GM18861 (cell line): Measurements from ENCODE around the gene PAIP1.
"Not testable (repeated sequence)": the region's sequence is repeated elsewhere in the genome, so short reads cannot be mapped to it uniquely, and the experiment has no call there.

Source experiments
- ATAC-seq: cut with Tn5 transposase; IDR thresholded peaks from one replicate; pipeline ENCODE4 v1.9.1; 2021; ENCODE audit not compliant: unreplicated experiment

Gene PAIP1

DNA sequence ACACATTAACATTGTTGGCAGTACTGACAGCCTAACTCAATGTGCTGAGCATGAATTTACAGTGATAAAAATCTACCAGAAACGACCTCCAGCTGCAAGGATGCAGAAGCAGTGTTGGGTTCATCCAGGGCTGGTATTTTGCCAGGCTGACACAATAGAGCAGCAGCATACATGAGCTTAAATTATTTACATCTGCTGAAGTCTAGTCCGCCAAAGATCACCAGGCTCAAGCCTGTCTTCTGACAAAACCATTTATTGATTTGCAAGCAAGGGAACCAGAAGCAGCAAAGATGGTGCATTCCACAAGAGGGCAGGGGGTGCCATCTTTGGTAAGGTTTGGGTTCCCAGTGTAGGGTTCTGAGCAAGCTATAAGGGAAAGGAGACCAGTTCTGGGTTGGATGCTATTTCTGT lies 33.2 kb downstream of the PAIP1 start:
- ATAC-seq = no peak

DNA sequence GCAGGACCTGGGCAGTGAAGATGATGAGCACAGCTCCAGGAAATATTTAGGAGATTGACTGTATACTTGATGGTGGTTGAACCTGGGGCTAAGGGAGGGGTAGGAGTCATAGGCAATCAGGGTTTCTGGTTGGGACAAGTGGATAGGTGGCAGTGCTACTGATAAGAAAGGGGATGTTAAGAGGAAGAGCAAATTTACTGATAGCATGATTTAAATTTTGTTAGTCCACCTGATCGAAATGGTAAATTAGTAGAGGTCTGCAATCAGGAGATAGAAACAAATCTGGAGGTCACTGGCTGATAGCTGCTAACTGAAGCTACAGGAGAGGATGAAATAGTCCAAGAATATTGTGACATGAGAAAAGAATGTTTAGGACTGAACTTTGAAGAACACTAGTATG lies 36.3 kb downstream of the PAIP1 start:
- ATAC-seq = no peak

DNA sequence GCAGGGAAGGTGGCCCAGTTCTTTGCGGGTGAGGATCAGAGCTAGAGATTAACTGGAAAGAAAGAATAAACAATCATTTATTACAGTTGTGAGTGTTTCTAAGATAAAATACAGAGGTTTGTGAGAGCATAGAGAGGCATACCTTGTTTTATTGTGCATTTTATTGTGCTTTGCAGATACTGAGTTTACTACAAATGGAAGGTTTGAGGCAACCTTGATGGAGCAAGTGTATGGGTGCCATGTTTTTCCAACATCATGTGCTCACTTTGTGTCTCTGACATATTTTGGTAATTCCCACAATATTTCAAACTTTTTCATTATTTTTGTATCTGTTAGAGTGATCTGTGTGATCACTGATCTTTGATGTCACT lies 41.2 kb downstream of the PAIP1 start:
- ATAC-seq = no peak

DNA sequence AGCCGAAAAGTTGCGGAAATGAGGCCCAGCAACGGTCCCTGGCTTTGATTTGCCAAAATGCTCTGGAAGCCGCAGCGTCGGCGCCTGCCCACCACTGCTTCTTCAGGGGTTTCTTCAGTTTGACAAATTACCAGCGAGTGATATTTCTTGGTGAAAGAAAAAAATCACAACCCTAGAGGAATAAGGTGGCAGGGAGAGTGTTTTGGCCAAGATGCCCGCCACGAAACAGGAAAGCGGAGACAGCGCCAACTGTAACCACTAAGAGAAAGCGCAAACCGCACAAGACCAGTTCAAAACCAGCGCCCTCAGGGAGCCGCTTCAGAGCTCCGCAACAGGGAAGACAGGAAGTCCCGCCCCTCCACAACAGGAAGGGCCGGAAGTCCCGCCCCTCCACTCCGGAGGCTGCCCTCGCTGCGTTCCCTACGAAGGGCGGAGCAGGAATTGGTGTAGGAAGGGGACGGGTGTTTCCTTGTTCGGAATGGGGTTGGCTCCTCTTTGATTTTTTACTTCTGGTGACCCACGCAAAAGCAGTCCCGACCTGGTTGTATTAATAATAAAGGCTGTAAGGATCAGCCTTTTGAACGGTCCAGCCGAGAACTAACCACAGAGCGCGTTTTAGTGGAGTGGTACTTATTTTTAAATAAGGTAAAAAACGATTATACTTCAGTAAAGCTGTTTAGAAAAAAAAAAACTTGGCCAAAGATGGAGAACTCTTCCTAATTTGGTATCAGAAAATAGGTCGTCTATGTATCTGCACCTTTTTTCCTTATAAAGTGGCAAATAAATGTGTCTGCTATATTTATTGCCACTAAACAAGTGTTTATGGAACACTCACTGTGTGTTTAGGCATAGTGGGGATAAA lies 41.8 kb downstream of the PAIP1 start, which contains the start of gene C5orf34:
TSS of gene C5orf34 (minus strand) at position 333 of the 862 bp plus-strand sequence. CDS start 5,809 bp downstream, outside the sequence.
- peak; percentile 96 for ATAC-seq

DNA sequence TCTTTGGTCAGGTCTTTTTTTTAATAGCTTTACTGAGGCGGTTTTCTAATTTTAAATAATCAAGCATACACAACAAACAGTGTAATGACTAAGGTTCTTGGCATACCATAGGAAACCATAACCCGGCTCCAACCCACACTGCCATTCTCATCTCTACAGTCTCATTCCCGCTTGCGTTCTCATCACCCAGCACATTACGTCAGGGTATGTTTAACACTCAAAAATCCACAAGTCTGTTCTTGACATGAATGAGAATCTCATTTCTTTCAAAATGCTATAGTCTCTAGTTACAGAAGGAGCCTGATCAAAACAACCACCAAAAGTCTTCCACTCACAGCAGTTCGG lies 42.4 kb downstream of the PAIP1 start:
- ATAC-seq = peak; percentile 25

DNA sequence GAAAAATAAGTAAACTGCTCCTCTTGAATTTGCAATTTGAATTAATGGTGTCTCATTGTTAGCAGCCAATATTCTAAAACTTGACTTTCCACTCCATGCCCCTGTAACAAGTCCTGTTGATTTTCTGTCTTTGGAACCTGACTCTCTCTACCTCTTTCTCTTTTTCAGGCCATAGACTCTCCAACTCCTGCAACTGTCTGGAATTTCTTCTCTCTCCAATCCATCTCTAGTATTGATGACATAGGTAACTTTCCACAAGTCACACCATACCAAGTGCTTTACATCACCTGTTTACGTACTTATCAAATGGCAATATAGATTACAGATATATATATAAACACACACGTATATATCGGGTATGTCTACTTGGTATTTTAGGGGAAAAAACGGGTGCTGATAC lies 42.9 kb downstream of the PAIP1 start:
- ATAC-seq = no peak

DNA sequence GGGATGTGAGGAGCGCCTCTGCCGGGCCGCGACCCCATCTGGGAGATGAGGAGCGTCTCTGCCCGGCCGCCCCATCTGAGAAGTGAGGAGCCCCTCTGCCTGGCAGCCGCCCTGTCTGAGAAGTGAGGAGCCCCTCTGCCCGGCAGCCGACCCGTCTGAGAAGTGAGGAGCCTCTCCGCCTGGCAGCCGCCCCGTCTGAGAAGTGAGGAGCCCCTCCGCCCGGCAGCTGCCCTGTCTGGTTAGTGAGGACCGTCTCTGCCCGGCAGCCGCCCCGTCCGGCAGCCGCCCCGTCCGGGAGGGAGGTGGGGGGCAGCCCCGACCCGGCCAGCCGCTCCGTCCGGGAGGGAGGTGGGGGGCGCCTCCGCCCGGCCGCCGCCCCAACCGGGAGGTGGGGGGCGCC lies 45.8 kb downstream of the PAIP1 start:
- not testable (repeated sequence) for ATAC-seq

DNA sequence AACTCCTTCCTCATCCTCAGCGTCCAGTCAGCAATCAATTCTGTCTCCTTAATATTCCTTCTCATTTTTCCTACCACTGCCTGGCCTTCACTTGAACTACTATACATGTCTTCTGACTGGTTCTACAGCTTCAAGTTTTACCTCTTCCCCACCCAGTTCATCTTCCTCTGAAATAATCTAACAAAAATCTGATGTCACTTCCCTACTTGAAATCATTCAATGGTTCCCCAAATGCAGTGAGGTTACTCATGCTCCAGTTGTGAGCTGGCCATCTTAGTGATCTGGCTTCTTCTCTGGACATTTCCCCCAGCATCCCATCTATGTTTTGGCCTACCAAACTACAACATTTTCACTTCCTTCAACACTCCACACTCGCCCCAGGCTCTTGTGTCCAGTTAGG lies 58.3 kb downstream of the PAIP1 start:
- ATAC-seq = no peak

DNA sequence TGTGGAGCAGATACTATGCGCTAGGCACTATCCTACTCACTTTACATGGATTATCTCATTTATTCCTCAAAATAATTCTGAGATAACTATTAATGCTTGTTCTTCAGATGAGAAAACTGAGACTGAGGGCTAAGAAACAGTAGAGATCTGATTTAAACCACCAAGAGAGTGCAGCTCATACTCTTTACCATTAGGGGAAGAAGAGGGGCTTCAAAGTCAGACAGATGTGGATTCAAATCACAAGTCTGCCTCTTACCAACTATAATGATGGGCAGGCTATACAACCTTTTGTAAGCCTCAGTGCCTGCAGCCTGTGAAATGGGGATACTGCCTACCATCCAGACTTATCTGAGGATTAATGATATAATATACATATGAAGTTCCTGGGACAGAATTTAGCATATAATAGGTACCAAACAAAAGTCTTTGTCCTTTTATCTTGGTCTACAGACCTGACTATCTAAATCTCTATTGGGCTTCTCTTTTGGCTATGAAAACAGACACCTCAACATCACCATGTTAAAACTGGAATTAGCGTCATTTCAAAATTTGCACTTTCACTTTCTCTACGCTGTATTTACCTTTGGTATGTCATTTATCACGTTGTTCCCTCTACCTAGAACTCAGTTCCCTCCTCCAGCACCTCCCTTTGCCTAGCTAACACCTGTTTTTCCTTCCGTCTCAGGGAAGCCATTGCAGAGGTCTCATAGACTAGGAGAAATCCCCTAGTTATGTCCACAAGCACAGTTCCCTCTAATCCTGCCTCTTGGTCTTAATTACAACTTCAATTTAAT lies 59.4 kb downstream of the PAIP1 start:
- no peak for ATAC-seq

DNA sequence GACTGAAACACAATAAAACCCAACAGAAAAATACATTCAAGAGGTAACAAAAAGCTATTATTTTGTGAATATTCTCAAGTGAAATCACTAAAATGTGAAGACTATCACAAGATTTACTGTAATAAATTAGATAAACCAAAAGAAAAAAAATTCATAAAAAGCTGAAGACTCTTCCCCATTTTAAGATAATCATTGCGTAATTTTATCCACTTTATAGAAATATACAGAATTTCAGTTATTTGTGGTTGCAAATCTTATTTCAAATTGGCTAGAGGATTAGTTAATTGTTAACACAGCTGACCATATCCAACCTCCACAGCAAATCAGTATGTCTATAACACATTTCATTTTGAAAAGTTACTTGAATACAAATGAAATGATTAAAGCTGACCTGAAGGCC lies 65.6 kb downstream of the PAIP1 start:
- no peak for ATAC-seq

DNA sequence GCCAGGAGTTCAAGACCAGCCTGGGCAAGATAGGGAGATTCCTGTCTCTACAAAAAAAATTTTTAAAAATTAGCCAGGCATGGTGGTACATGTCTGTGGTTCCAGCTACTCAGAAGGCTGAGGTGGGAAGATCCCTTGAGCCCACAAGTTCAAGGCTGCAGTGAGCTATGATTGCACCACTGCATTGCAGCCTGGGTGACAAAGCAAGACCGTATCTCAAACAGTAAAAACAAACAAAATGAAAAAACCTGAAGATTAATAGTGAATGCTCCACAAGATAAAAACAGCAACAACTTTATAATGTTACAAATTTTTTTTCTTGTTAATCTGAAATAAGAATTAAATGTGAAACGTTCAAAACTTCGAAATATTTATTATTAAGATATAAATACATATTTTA lies 70.5 kb downstream of the PAIP1 start:
- no peak for ATAC-seq

DNA sequence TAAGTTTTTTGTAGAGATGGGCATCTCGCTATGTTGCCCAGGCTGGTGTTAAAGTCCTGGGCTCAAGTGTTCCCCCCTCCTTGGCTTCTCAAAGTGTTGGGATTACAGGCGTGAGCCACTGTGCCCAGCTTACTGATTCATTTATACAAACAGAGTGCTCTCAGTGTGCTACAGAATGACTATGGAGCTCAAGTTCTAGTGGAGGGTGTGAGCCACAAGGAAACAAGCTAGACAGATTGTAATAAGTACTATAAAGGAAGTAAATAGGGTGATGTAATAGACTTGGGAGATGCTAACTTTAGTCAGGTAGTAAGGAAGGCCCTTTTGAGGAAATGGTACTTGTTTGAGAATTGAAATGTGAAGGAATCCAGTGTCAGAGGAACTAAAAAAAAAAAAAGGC lies 71.5 kb downstream of the PAIP1 start:
- ATAC-seq = no peak

DNA sequence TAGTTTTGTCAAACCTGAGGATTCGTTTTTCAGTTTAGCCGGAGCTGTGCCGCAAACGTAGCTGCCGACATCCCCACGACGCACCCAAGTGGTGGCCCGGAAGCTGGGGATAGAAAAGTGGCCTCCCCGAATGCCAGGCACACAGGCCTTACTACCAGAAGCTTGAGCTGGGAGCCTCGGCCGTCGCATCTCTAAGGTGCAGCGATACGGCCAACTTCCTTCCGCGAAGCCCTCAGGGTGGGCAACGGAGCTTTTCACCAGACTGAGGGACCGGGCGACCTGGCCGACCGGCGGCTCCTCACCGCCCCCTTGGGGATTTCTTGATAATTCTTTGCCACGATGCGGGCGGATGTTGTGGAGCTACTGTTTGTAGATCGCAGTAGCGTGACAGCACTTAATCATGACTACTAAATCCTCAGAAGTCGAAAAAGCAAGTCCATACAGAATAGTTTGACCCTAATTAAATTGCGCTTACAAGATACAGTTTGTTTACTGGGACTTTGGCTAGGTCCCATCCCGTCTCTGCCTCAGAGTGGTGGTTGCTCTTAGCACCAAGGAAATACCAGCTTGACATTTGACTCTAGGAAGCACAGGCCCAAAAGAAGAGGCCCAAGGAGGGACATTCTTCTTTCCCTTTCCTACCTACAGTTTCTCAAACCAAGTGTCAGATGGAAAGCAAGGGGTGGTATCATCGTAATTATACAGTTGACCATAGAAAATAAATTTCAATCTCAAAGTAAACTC lies 72.6 kb downstream of the PAIP1 start:
- peak; percentile 68 for ATAC-seq

DNA sequence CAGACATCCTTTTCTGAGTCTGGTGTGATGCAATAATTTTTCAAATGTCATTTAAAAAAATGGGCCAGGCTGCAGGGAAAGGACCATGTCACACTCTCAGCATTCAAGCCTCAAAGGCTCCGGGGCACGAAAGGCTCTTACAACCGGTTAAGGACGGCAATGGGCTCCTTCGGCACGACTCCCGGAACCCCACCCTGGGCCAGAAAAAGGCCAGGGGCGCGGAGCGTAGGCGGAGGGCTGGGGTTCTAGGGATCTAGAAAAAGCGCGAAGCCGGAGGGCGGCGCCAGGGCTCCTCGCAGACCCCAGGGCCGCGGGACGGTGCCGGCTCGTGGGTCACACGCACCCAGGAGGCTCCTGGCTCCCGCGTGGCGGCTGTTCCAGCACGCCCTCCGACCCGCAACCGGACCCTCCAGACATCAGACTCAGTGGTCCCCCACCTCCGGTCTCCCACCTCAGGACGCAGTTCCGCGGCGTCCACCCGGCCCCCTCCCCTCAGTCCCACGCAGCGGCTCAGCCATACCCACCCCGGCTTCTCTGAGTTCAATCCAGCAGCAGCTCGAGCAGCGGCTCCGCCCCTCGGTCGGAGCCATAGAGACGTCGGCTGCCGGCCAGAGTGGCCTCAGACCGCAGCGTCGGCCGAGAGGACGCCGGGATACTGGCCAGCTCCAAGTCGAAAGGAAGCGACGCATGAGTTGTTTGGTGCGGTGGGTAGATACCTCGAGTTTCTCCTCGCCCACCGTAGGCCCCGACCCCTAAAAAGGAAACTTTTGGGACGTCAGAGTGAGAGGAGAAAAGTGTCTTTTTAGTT lies 73.4 kb downstream of the PAIP1 start, which contains the start of gene TMEM267:
TSS of gene TMEM267 (minus strand) at position 568 of the 808 bp plus-strand sequence. CDS start 29,896 bp downstream, outside the sequence.
- peak; percentile 82 for ATAC-seq

DNA sequence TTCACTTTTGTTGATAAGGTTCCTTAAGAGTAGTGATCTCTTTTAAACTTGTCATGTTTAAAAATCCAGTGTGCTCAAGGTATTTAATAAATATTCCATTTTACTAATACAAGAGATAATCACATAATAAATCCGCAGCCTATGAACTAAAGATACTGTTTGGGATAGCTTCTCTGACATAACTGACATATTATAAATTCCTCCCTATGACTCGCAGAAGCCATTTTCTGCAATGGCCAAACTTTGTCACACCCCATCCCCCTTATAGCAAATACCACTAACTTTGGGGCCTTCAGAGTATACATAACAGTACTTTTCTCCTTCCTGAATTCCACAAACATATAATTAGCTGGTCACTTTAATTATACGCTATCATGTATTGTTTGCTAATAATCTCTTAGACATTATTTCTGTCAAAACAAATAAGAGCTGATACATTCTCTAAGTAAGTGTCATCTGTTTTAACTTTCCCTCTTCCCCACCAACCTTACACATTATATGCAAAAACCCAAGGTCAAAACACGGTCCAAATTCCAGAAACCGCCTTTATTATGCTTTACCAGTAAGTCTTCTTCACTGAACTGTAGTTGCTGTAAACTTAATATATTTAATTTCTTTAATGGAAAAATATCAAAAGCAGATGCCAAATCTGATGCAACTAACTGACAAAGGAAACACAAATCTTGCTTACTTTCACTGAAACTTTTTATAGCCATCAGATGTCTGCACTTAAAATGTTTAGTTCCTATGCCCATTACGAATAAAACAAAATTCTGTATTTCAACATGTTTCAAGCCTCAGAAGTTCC lies 74.2 kb downstream of the PAIP1 start:
- no peak for ATAC-seq
